Prostate gland (tissue), 2 donors: Measurements from ENCODE around the gene SLC35E3. TPM values are rescaled to one million over a fixed set of nuclear protein-coding genes. Genes with fewer than 3 reads are reported as not detected.

Experiments
- DNase-seq: peaks from one replicate; pipeline ENCODE4 v3.0.0-alpha.2; 2019; ENCODE audit warnings: low spot score
- H3K27ac ChIP-seq, 2 donors: fragments of 200-600 bp; sonication (generic); 2 replicates each; pipeline ENCODE4 v1.5.1; 2017 to 2019
- H3K27me3 ChIP-seq: fragments of 200-600 bp; sonication (generic); replicated peaks from 2 replicates; pipeline ENCODE4 v1.5.1; 2019; ENCODE audit not compliant: insufficient read depth
- H3K36me3 ChIP-seq, 2 donors: fragments of 200-600 bp; sonication (generic); 1 replicate in 1 of 2; 2 replicates in 1 of 2; pipeline versions ENCODE4 v1.5.1 to v1.8.1; 2017 to 2019
- H3K4me1 ChIP-seq: fragments of 200-600 bp; sonication (generic); replicated peaks from 2 replicates; pipeline ENCODE4 v1.5.1; 2019
- H3K4me3 ChIP-seq, 2 donors: fragments of 200-600 bp; sonication (generic); 2 replicates each; pipeline ENCODE4 v1.5.1; 2017 to 2019
- H3K9me3 ChIP-seq: fragments of 200-600 bp; sonication (generic); 2 replicates; pipeline ENCODE4 v1.5.1; 2017
- POLR2A ChIP-seq: fragments of 450-650 bp; IDR thresholded peaks from one replicate; pipeline ENCODE4 v1.6.1; 2016; ENCODE audit warnings: antibody characterized with exemption, mild to moderate bottlenecking
- POLR2AphosphoS5 ChIP-seq: sonication (generic); formaldehyde crosslinking; IDR thresholded peaks from one replicate; pipeline ENCODE4 v1.6.1; 2017; ENCODE audit warnings: antibody characterized with exemption
- WGBS: methylation state at CpG from one replicate; pipeline ENCODE4 v1.1.5; 2018; 5-methylcytosine and 5-hydroxymethylcytosine counted together
- intact Hi-C: fragments of 100-400 bp; cut with DNase I; formaldehyde crosslinking; loops from one replicate; pipeline ENCODE4 v1.14.2; 2022
- total RNA-seq, 2 donors: library from RNA; depleted of rRNA; stranded (reverse); fragments of >200 nt; gene quantifications; one replicate each; pipeline ENCODE4 v1.1.0, GENCODE V29; 2016
- TF ChIP-seq, protein P1 (sequence below), 4 experiments: fragments of 200-600 bp in 2 of 4; fragments of 450-650 bp in 2 of 4; sonication (generic) in 2 of 4; IDR thresholded peaks; 1 replicate in 3 of 4; 2 replicates in 1 of 4; pipeline ENCODE4 v1.5.1; 2016 to 2019; ENCODE audit warnings: antibody characterized with exemption in 4 of 4, mild to moderate bottlenecking in 2 of 4, moderate library complexity in 2 of 4

The SLC35E3 gene
- total RNA-seq, result 10 to 100 TPM in 1 of 2 donors, 1 to 10 TPM in 1; 8.9 to 10.3 TPM

DNA sequence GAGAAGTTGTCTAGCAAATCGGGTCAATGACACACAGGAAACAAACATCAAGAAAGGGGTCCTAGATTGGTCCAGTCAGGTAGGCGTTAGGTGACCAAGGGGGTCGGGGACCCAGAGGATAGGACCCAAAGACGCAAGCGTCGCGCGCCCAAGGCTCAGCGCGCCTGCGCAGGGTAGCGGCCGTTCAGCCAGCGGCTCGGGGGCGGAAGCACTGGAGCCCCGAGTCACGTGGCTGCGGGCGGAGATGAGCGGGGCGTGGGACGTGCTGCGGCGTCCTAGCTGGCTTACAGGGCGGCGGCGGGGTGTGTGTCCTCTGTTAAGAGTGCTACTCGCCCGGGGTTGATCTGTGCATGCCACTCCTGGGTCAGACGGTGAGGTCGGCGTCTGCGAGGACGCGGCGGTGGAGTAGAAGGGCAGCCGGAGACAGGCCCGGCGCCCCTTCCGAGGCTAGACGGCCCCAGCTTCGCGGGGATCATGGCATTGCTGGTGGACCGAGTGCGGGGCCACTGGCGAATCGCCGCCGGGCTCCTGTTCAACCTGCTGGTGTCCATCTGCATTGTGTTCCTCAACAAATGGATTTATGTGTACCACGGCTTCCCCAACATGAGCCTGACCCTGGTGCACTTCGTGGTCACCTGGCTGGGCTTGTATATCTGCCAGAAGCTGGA, at the start of gene SLC35E3:
Gene SLC35E3 (plus strand): TSS at position 273 of the 668 bp plus-strand sequence. CDS start 202 bp downstream, at position 475.
- intact Hi-C loops, result loop anchor here (2.0 kb wide), 1 partner anchor 63 kb away; the partner anchor contains the start of gene MDM2

DNA sequence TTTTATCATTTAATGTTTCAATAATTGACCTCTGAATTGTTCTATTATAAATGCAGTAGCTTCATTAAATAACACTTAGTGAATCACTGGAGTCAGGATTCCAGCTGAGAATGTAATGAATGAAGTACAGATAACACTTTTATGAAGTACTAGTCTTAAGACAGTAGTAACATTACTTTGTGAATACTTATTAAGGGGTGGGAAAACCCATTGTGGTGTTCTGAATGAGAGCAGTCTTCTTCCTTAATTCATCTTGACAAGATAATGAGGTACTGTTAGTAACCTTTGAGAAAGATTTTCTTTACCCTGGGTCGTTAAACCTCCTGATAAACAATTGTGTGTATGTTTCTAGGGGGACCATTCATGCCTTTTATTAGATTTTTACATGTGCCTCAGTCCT, 46.5 kb upstream of the SLC35E3 start:
- Histone ChIP-seq H3K4me1 (no peaks in the 10 kb centered on the region), H3K4me3 (no peak overlapping the region), H3K9me3 (no peaks in the 10 kb centered on the region), H3K36me3 (peaks cover 0 to under 1% of the 10 kb centered on the region in 2 donors), H3K27ac (no peak overlapping the region), H3K27me3 (no peaks in the 10 kb centered on the region)
- intact Hi-C loops, result no loop called here
- TF ChIP-seq POLR2AphosphoS5 (no peak), POLR2A (no peak)
- TF ChIP-seq, protein P1, sequence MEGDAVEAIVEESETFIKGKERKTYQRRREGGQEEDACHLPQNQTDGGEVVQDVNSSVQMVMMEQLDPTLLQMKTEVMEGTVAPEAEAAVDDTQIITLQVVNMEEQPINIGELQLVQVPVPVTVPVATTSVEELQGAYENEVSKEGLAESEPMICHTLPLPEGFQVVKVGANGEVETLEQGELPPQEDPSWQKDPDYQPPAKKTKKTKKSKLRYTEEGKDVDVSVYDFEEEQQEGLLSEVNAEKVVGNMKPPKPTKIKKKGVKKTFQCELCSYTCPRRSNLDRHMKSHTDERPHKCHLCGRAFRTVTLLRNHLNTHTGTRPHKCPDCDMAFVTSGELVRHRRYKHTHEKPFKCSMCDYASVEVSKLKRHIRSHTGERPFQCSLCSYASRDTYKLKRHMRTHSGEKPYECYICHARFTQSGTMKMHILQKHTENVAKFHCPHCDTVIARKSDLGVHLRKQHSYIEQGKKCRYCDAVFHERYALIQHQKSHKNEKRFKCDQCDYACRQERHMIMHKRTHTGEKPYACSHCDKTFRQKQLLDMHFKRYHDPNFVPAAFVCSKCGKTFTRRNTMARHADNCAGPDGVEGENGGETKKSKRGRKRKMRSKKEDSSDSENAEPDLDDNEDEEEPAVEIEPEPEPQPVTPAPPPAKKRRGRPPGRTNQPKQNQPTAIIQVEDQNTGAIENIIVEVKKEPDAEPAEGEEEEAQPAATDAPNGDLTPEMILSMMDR (IDR thresholded peaks at IDR 0.05), result no peak
- WGBS, result 81% methylated on average over 1 of the region's 1 CpG
- DNase-seq, result no peak

More for the DNA sequence above, at the start of gene SLC35E3:
- TF ChIP-seq, protein P1 (IDR thresholded peaks at IDR 0.05), result no peak
- TF ChIP-seq POLR2A (peak; percentile 77), POLR2AphosphoS5 (peak; percentile 94)
- Histone ChIP-seq H3K27me3 (no peaks in the 10 kb centered on the region), H3K4me1 (peaks cover 4% of the 10 kb centered on the region), H3K4me3 (peak within 1 kb of the TSS; percentile 58 to 76), H3K9me3 (no peaks in the 10 kb centered on the region), H3K27ac (peak within 1 kb of the TSS; percentile 69 to 77), H3K36me3 (no peaks in the 10 kb centered on the region)
- DNase-seq, result peak; percentile 90
- WGBS, result 0% methylated on average over 52 of the region's 52 CpGs

DNA sequence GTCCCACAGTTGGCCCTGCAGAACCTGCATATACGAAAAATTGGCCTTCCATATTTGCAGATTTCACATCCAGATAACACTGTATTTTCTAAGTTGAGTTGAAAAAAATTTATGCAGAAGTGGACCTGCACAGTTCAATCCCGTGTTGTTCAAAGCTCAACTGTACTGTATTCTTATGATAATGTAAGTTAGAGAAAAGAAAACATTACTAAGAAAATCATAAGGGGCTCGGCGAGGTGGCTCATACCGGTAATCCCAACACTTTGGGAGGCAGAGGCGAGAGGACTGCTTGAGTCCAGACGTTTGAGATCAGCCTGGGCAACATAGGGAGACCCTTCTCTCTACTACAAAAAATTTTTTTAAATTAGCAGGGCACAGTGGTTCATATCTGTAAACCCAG, 18.2 kb upstream of the SLC35E3 start:
- Histone ChIP-seq H3K36me3 (no peaks in the 10 kb centered on the region), H3K9me3 (no peaks in the 10 kb centered on the region), H3K4me3 (no peak overlapping the region), H3K27me3 (no peaks in the 10 kb centered on the region), H3K27ac (no peak overlapping the region), H3K4me1 (no peaks in the 10 kb centered on the region)
- no peak for TF ChIP-seq POLR2AphosphoS5
- TF ChIP-seq, protein P1 (IDR thresholded peaks at IDR 0.05), result no peak
- TF ChIP-seq POLR2A, result no peak
- intact Hi-C loops, result no loop called here
- no peak for DNase-seq
- 92% methylated on average over 7 of the region's 7 CpGs for WGBS

DNA sequence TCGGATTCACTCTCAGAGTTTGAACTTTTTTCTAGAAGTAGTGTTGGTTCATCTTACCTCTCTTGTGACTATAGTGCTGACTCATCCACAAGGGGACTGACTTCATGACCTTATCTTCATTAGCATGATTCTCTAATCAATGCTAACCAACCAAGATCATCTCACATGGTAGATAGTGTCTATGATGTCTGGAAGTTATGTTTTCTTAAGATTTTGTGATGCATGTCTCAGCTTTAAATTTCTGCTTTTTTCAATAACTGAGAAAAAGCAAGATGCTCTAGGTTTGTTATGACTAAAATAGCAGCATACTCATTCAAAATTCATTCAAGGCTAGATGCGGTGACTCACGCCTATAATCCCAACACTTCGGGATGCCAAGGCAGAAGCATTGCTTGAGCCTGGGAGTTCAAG, 12.3 kb upstream of the SLC35E3 start:
- intact Hi-C loops, result no loop called here
- TF ChIP-seq, protein P1 (IDR thresholded peaks at IDR 0.05), result no peak
- TF ChIP-seq POLR2A, result no peak
- TF ChIP-seq POLR2AphosphoS5, result no peak
- Histone ChIP-seq H3K27ac (no peak overlapping the region), H3K9me3 (no peaks in the 10 kb centered on the region), H3K36me3 (no peaks in the 10 kb centered on the region), H3K4me3 (no peak overlapping the region), H3K4me1 (no peaks in the 10 kb centered on the region), H3K27me3 (no peaks in the 10 kb centered on the region)
- WGBS, result 98% methylated on average over 4 of the region's 4 CpGs
- DNase-seq, result no peak

DNA sequence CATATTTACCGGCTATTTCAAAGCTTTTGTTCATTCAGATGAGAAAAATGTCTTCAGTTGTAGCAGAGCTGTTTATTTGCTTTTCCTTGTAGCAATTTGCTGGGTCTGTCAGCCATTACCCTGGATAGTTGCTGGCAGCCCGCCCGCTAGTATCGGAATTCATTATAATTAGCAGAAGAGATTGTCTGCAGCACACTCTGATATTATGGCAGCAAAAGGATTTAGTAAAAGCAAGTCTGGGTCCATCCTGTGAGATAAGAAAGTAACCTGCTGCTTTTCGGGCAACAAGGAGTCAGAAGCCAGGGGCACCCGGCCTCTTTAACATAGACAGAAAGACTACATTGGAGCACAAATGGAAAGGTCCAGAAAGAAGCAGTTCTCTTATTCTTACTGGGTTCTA, 6.1 kb upstream of the SLC35E3 start:
- intact Hi-C loops, result no loop called here
- H3K9me3 ChIP-seq, result no peaks in the 10 kb centered on the region
- no peaks in the 10 kb centered on the region for H3K36me3 ChIP-seq
- 97% methylated on average over 6 of the region's 6 CpGs for WGBS
- H3K27ac ChIP-seq, result no peak overlapping the region
- H3K4me1 ChIP-seq, result no peaks in the 10 kb centered on the region
- no peak for DNase-seq
- H3K27me3 ChIP-seq, result no peaks in the 10 kb centered on the region
- TF ChIP-seq POLR2A, result no peak
- TF ChIP-seq, protein P1 (IDR thresholded peaks at IDR 0.05), result no peak
- H3K4me3 ChIP-seq, result no peak overlapping the region
